GM10847 (cell line): Measurements from ENCODE around the gene BBOX1.

Experiments
- POLR2A ChIP-seq: IDR thresholded peaks from 2 replicates; pipeline ENCODE4 v1.6.1; 2011; ENCODE audit not compliant: insufficient read length; ENCODE audit errors: extremely low read depth

Gene BBOX1, protein sequence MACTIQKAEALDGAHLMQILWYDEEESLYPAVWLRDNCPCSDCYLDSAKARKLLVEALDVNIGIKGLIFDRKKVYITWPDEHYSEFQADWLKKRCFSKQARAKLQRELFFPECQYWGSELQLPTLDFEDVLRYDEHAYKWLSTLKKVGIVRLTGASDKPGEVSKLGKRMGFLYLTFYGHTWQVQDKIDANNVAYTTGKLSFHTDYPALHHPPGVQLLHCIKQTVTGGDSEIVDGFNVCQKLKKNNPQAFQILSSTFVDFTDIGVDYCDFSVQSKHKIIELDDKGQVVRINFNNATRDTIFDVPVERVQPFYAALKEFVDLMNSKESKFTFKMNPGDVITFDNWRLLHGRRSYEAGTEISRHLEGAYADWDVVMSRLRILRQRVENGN

GRCh38 chr11:27040302-27041115 lies at the start of gene BBOX1:
Gene BBOX1 (plus strand): TSS chr11:27040815. CDS start chr11:27055431, 14,616 bp downstream.
- no peak for TF ChIP-seq POLR2A

GRCh38 chr11:26992031-26992541 lies 48.5 kb upstream of the BBOX1 start:
- no peak for TF ChIP-seq POLR2A

- no peak for TF ChIP-seq POLR2A
Observed at GRCh38 chr11:26993965-26994457, 46.6 kb upstream of the BBOX1 start, which contains the start of gene FIBIN. Gene FIBIN (plus strand): TSS chr11:26994112. CDS start chr11:26994527, 415 bp downstream.

GRCh38 chr11:26994631-26995095 lies 46.0 kb upstream of the BBOX1 start:
- TF ChIP-seq POLR2A, result no peak

- TF ChIP-seq POLR2A, result no peak
Observed at GRCh38 chr11:26995701-26996460, 44.7 kb upstream of the BBOX1 start.

- TF ChIP-seq POLR2A, result no peak
Observed at GRCh38 chr11:26997378-26997777, 43.2 kb upstream of the BBOX1 start.

DNA sequence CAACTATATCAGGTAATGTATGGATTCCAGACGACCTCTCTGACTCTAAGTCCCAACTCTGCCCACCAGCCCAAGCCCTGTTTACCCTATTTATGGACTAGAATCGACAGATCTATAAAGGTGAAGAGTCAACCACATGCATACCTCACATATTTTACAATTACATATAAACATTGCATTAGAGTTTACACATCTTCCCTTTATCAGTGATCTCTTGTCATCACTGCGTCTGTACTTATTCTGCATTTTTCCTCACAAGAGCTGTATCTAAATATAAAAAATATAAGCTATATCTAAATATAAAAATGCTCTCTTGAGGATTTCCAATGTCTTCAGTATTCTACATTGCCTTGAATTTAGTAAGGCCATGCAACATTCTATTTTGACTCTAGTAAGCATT lies 38.2 kb upstream of the BBOX1 start:
- no peak for TF ChIP-seq POLR2A

DNA sequence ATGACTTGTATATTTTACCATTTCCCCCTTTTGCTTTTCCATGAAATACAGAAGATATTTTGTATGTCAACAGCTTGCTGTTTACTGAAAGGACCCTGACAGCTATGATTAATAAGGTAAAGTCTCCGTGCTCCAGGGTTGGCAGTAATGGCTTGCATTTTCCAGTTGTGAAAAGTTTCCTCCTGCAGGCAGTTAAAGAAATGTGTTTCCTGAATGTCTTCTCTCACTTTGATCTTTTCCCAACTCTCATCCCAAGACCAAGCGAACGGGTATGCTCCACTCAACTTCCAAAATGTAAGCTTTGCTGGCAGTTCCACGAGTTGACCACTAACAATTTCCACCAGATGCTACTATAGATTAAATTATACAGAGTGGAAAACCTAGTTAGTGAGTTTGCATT lies 37.8 kb upstream of the BBOX1 start:
- TF ChIP-seq POLR2A, result no peak

- TF ChIP-seq POLR2A, result no peak
Observed at GRCh38 chr11:27004103-27004502, 36.5 kb upstream of the BBOX1 start.

GRCh38 chr11:27008811-27009535 lies 31.6 kb upstream of the BBOX1 start:
- TF ChIP-seq POLR2A, result no peak

DNA sequence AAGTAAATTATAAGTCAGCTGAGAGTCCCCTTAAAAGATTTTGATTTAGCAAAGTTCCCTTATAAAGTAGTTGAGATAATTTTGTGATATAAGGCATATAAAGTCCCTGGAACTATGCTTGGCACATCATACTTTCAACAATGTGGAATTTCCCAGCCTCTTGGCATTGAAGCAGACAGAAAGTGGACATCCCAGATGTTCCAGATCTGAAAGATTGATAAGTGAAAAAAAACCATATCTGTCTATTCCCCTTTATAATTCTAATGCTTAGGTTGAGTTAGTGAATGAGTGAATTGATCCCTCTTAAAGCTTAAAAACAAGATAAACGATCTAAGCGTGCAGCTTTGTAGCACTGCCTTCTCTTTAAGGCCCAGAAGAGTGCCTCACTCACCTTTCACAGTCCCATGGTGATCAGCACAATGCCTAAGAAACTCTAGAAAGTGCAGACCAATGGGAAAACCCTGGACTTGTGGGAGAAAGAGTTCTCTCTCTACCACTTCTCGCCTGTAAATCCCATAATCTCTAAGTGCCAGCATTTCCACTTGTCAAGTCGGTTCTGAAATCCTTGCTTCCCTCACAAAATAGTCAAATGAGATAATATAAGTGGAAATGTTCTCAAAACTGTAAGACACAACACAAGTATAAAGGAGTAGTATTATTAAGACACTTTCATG lies 28.9 kb upstream of the BBOX1 start:
- TF ChIP-seq POLR2A, result no peak

GRCh38 chr11:27012234-27012921 lies 28.2 kb upstream of the BBOX1 start:
- TF ChIP-seq POLR2A, result no peak

DNA sequence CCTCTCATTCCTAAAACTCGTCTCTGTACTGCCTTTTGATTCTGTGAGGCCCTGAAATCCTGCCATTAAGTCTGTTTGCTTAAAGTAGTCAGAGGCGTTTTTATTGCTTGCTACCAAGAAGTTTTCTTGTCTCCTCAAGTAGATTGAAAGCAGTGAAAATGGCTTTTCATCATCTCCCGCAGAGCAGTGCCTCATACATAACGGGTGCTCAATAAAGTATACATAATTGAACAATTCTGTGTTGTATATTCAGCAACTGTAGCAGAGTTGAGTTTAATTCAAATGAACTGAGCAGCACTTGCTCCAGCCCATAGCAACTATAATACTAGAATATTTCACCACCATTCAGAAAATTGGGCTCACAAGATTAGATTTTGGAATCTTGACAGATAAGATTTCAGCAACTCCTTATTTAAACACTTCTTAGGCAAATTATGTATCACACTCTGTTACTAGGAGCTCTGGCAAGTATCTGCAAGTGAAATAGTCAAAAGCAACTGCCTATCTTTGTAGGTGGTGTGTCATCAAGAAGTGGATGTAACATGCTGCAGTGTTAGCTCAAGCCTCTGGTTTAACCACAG lies 26.7 kb upstream of the BBOX1 start:
- TF ChIP-seq POLR2A, result no peak
